IMR-90 (cell line): ENCODE data around the gene LRP5. TPM values are rescaled to one million over a fixed set of nuclear protein-coding genes. Genes with fewer than 3 reads are reported as not detected.

Source experiments
- ATAC-seq: fragments of 200-7000 bp; cut with Tn5 transposase; 2 replicates; pipeline ENCODE4 v1.9.1; 2020; ENCODE audit warnings: low read depth, mild to moderate bottlenecking, moderate library complexity
- BruUV-seq: library from RNA; stranded (reverse); fragments of 400-500 nt; replicated peaks from 2 replicates; lab custom pipeline; 2021; lab: Mats Ljungman, UMichigan
- CTCF ChIA-PET: fragments of 300-600 bp; formaldehyde crosslinking; extraction: SDS; loops from one replicate; lab custom pipeline; 2021; ENCODE audit warnings: antibody characterized with exemption; lab: Yijun Ruan, JAX
- POLR2A ChIA-PET: fragments of 300-600 bp; sonication (Branson Sonifier 250); formaldehyde crosslinking; loops from one replicate; lab custom pipeline; 2022; ENCODE audit warnings: antibody characterized with exemption; ENCODE audit not compliant: unreplicated experiment; lab: Charles Lee
- DNase-seq: peaks from one replicate; pipeline ENCODE4 v3.0.0; 2013
- H2AFZ ChIP-seq: replicated peaks from 2 replicates; pipeline ENCODE3; 2013; ENCODE audit warnings: low read length, mild to moderate bottlenecking; ENCODE audit not compliant: poor library complexity
- H2AK5ac ChIP-seq: 2 replicates; pipeline ENCODE4 v1.6.1; 2013; ENCODE audit warnings: low read depth, low read length, inconsistent platforms
- H2AK9ac ChIP-seq: replicated peaks from 2 replicates; pipeline ENCODE3; 2013; ENCODE audit warnings: mild to moderate bottlenecking, low read depth, low read length, moderate library complexity; ENCODE audit not compliant: poor library complexity
- H2BK120ac ChIP-seq: 2 replicates; pipeline ENCODE4 v1.6.1; 2013; ENCODE audit warnings: low read depth, low read length, inconsistent platforms
- H2BK15ac ChIP-seq: 3 replicates; pipeline ENCODE4 v1.6.1; 2013; ENCODE audit warnings: low read depth, low read length, inconsistent platforms
- H2BK20ac ChIP-seq: 2 replicates; pipeline ENCODE4 v1.6.1; 2013; ENCODE audit warnings: low read depth, mild to moderate bottlenecking, inconsistent platforms, low read length, moderate library complexity
- H2BK5ac ChIP-seq: 2 replicates; pipeline ENCODE4 v1.6.1; 2013; ENCODE audit warnings: mild to moderate bottlenecking, low read depth, low read length, inconsistent platforms; ENCODE audit not compliant: poor library complexity, severe bottlenecking
- H3K14ac ChIP-seq: replicated peaks from 2 replicates; pipeline ENCODE4 v1.6.1; 2013; ENCODE audit warnings: low read depth, low read length, inconsistent platforms
- H3K18ac ChIP-seq: 2 replicates; pipeline ENCODE4 v1.6.1; 2013; ENCODE audit warnings: low read depth, low read length, control low read depth
- H3K23ac ChIP-seq: 2 replicates; pipeline ENCODE4 v1.6.1; 2013; ENCODE audit warnings: low read depth, low read length, inconsistent platforms
- H3K27ac ChIP-seq: 2 replicates; pipeline ENCODE4 v1.5.1; 2013; ENCODE audit warnings: mild to moderate bottlenecking, control low read depth, low read length; ENCODE audit not compliant: insufficient read depth
- H3K27me3 ChIP-seq: 2 replicates; pipeline ENCODE4 v1.6.1; 2013; ENCODE audit warnings: low read length; ENCODE audit not compliant: control insufficient read depth, insufficient read depth
- H3K36me3 ChIP-seq: 2 replicates; pipeline ENCODE4 v1.6.1; 2013; ENCODE audit warnings: low read length, mixed read lengths; ENCODE audit not compliant: control insufficient read depth, insufficient read depth
- H3K4ac ChIP-seq: 2 replicates; pipeline ENCODE4 v1.6.1; 2013; ENCODE audit warnings: low read depth, low read length, inconsistent platforms
- H3K4me1 ChIP-seq: 2 replicates; pipeline ENCODE4 v1.6.1; 2013; ENCODE audit warnings: low read length, mixed read lengths; ENCODE audit not compliant: control insufficient read depth, insufficient read depth
- H3K4me2 ChIP-seq: 2 replicates; pipeline ENCODE4 v1.6.1; 2013; ENCODE audit warnings: low read depth, mild to moderate bottlenecking, control low read depth, low read length, moderate library complexity
- H3K4me3 ChIP-seq: 2 replicates; pipeline ENCODE4 v1.5.1; 2013; ENCODE audit warnings: low read depth, mild to moderate bottlenecking, control low read depth, low read length, moderate library complexity; ENCODE audit not compliant: insufficient read depth
- H3K56ac ChIP-seq: 2 replicates; pipeline ENCODE4 v1.6.1; 2013; ENCODE audit warnings: low read length, inconsistent platforms; ENCODE audit not compliant: insufficient read depth; ENCODE audit errors: extremely low read depth
- H3K79me1 ChIP-seq, 2 experiments: 2 replicates each; pipeline ENCODE4 v1.6.1; 2013; ENCODE audit warnings: low read length in 2 of 2, inconsistent platforms in 1 of 2, low read depth in 1 of 2
- H3K9ac ChIP-seq: 2 replicates; pipeline ENCODE4 v1.6.1; 2013; ENCODE audit warnings: low read depth, low read length, control low read depth
- H3K9me1 ChIP-seq: 2 replicates; pipeline ENCODE4 v1.6.1; 2013; ENCODE audit warnings: low read length, inconsistent platforms; ENCODE audit not compliant: insufficient read depth
- H3K9me3 ChIP-seq: 2 replicates; pipeline ENCODE4 v1.6.1; 2013; ENCODE audit warnings: low read length; ENCODE audit not compliant: control insufficient read depth, insufficient read depth
- H4K20me1 ChIP-seq: 2 replicates; pipeline ENCODE4 v1.6.1; 2013; ENCODE audit warnings: low read length, inconsistent platforms; ENCODE audit not compliant: insufficient read depth
- H4K5ac ChIP-seq: 2 replicates; pipeline ENCODE4 v1.6.1; 2013; ENCODE audit warnings: mild to moderate bottlenecking, low read depth, low read length, control low read depth
- H4K8ac ChIP-seq, 2 experiments: 2 replicates each; pipeline ENCODE4 v1.6.1; 2013; ENCODE audit warnings: low read depth in 2 of 2, low read length in 2 of 2, control low read depth in 1 of 2, inconsistent platforms in 1 of 2
- H4K91ac ChIP-seq: 2 replicates; pipeline ENCODE4 v1.6.1; 2013; ENCODE audit warnings: low read depth, low read length, inconsistent platforms; ENCODE audit not compliant: insufficient read depth
- RFX5 ChIP-seq: IDR thresholded peaks from 2 replicates; pipeline ENCODE4 v1.8.0; 2012; ENCODE audit warnings: low read depth, mild to moderate bottlenecking, low read length, moderate library complexity
- WGBS, 2 experiments: methylation state at CpG; one replicate each; pipeline versions ENCODE4 v1.1.5 to v1.1.7; 2013; ENCODE audit warnings: missing lambda C conversion rate in 2 of 2; ENCODE audit not compliant: insufficient read length in 1 of 2; ENCODE audit errors: extremely low coverage in 2 of 2; 5-methylcytosine and 5-hydroxymethylcytosine counted together
- dilution Hi-C: fragments of 300-500 bp; cut with HindIII; formaldehyde crosslinking; loops from one replicate; pipeline ENCODE4 v1.14.3; 2018; ENCODE audit warnings: low sequenced_read_pairs; ENCODE audit not compliant: unreplicated experiment
- in situ Hi-C: fragments of 300-500 bp; cut with MboI; formaldehyde crosslinking; loops from 3 replicates; pipeline ENCODE4 v1.14.3; 2019; ENCODE audit warnings: low sequenced_read_pairs, inconsistent platforms, mixed read lengths
- intact Hi-C: fragments of 100-400 bp; cut with micrococcal nuclease; formaldehyde crosslinking; loops from 2 replicates; pipeline ENCODE4 v1.10.0; 2022
- polyA plus RNA-seq, 3 experiments: library from polyadenylated mRNA; depleted of rRNA; stranded (reverse); fragments of >200 nt; gene quantifications; 2 replicates each; pipeline ENCODE4 v1.2.3, GENCODE V29; 2012; ENCODE audit warnings: low replicate concordance in 1 of 3
- total RNA-seq: library from RNA; depleted of rRNA; stranded (reverse); fragments of >200 nt; gene quantifications from 2 replicates; pipeline ENCODE4 v1.2.3, GENCODE V29; 2012

LRP5 gene
- total and polyA plus RNA-seq, 2 of the 4 experiments (the other 2 are of a cell fraction) = 10.4 to 15.0 TPM

GRCh38 chr11:68472778-68473177 is 160.4 kb downstream of the LRP5 start:
- Histone ChIP-seq H3K56ac (no peak overlapping the region), H2BK20ac (no peak overlapping the region), H2BK120ac (no peak overlapping the region), H3K18ac (no peak overlapping the region), H3K36me3 (peaks cover 8% of the 10 kb centered on the region), H3K4ac (no peak overlapping the region), H3K4me3 (no peak overlapping the region), H2BK5ac (no peak overlapping the region), H3K4me2 (no peak overlapping the region), H3K9me1 (peaks cover 31% of the 10 kb centered on the region), H4K8ac (no peak overlapping the region), H2AFZ (no peak overlapping the region), H3K27ac (no peak overlapping the region), H2AK9ac (no peak overlapping the region), H3K9me3 (no peaks in the 10 kb centered on the region), H3K23ac (no peak overlapping the region), H2AK5ac (no peak overlapping the region), H3K27me3 (no peaks in the 10 kb centered on the region), H4K5ac (no peak overlapping the region), H4K20me1 (peaks cover 83% of the 10 kb centered on the region), H2BK15ac (no peak overlapping the region), H3K9ac (no peak overlapping the region), H3K14ac (no peak overlapping the region), H3K79me1 (peaks cover 21 to 76% of the 10 kb centered on the region in 2 experiments), H4K91ac (no peak overlapping the region), H3K4me1 (peaks cover 16% of the 10 kb centered on the region)
- in situ Hi-C loops = no loop called here
- TF ChIP-seq RFX5 = no peak
- ChIA-PET POLR2A (no interaction called here), CTCF (no interaction called here)
- intact Hi-C loops = no loop called here
- dilution Hi-C loops = no loop called here
- no TSS peak for BruUV-seq
- no CpG with 5 or more reads among the region's 2 CpGs for WGBS, 2 experiments
- no peak for ATAC-seq
- no peak for DNase-seq
